Activated T-cell treated with anti-CD3 and anti-CD28 coated beads, Interleukin-2, amount 50 U/mL, for 72 hours (primary cell): ENCODE results near the gene UGT3A2. TPM values are rescaled to one million over a fixed set of nuclear protein-coding genes. Genes with fewer than 3 reads are reported as not detected.
A peak's percentile ranks its signal among the peaks of the same experiment; 100 is the strongest.

Source experiments
- ATAC-seq, 2 donors: fragments of 150-1000 bp; cut with Tn5 transposase; replicated peaks in 1 of 2; 2 replicates each; pipeline ENCODE4 v1.10.0; 2021; ENCODE audit warnings: moderate library complexity in 2 of 2, mild to moderate bottlenecking in 1 of 2
- DNase-seq, 2 donors: peaks; one replicate each; pipeline ENCODE4 v3.0.0; 2021 to 2022; ENCODE audit warnings: mixed read lengths in 1 of 2
- H3K27ac Mint-ChIP-seq: one replicate; pipeline ENCODE4 v1.8.0; 2022; ENCODE audit warnings: mild to moderate bottlenecking, moderate library complexity, mixed read lengths
- H3K27me3 Mint-ChIP-seq: one replicate; pipeline ENCODE4 v1.8.0; 2022; ENCODE audit warnings: low read depth, mixed read lengths
- H3K36me3 Mint-ChIP-seq, 2 donors: one replicate each; pipeline ENCODE4 v1.8.0; 2022; ENCODE audit warnings: mixed read lengths in 2 of 2, mild to moderate bottlenecking in 1 of 2; ENCODE audit not compliant: insufficient read depth in 2 of 2
- H3K4me1 Mint-ChIP-seq: one replicate; pipeline ENCODE4 v1.8.0; 2022; ENCODE audit warnings: low read depth, mixed read lengths
- H3K4me3 Mint-ChIP-seq, 2 donors: one replicate each; pipeline ENCODE4 v1.8.0; 2022; ENCODE audit warnings: mild to moderate bottlenecking in 2 of 2, mixed read lengths in 2 of 2, moderate library complexity in 2 of 2
- H3K9me3 Mint-ChIP-seq, 2 donors: one replicate each; pipeline ENCODE4 v1.8.0; 2022; ENCODE audit warnings: mixed read lengths in 2 of 2
- total RNA-seq, 2 donors: library from RNA; stranded (reverse); gene quantifications; one replicate each; pipeline ENCODE4 v1.2.3, GENCODE V29; 2022

The UGT3A2 gene, protein sequence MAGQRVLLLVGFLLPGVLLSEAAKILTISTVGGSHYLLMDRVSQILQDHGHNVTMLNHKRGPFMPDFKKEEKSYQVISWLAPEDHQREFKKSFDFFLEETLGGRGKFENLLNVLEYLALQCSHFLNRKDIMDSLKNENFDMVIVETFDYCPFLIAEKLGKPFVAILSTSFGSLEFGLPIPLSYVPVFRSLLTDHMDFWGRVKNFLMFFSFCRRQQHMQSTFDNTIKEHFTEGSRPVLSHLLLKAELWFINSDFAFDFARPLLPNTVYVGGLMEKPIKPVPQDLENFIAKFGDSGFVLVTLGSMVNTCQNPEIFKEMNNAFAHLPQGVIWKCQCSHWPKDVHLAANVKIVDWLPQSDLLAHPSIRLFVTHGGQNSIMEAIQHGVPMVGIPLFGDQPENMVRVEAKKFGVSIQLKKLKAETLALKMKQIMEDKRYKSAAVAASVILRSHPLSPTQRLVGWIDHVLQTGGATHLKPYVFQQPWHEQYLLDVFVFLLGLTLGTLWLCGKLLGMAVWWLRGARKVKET
- not detected for total RNA-seq

- Mint-ChIP-seq H3K4me1 (peaks cover 15% of the 10 kb centered on the region), H3K9me3 (no peaks in the 10 kb centered on the region), H3K27ac (no peak within 1 kb of the TSS), H3K4me3 (peak within 1 kb of the TSS; percentile 59 to 69), H3K36me3 (no peaks in the 10 kb centered on the region), H3K27me3 (peaks cover 41% of the 10 kb centered on the region)
- DNase-seq (peak in 1 of 2 donors; percentile 4), ATAC-seq (peak; percentile 41 to 58)
These were observed at the start of gene UGT3A2 for GRCh38 chr5:36066540-36067210. Gene UGT3A2, minus strand, starts transcription at chr5:36066882. Its CDS starts 93 bp downstream, at chr5:36066789.

DNA sequence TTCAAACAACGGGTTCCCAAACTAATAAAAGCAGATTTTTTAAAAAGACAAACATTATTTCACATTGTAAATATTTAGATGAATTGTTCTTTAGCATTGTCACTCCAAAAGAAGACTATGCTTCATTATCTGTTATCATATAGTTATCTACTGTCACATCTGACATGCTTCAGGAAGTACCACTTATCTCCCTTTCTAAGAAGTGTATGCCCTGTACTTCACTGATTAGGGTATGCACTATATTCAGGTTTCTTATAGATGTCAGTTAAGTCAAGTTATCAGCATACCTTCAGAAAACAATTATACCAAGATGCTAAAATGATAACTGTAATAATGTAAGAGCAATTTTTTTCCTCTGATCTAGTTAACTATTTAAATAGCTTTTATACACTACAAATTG is 44.6 kb upstream of the UGT3A2 start:
- no peaks in the 10 kb centered on the region for H3K9me3 Mint-ChIP-seq
- H3K36me3 Mint-ChIP-seq = peaks cover 0 to 10% of the 10 kb centered on the region in 2 donors
- H3K4me1 Mint-ChIP-seq = no peaks in the 10 kb centered on the region
- ATAC-seq = no peak
- no peak overlapping the region for H3K4me3 Mint-ChIP-seq
- H3K27ac Mint-ChIP-seq = no peak overlapping the region
- DNase-seq = no peak
- no peaks in the 10 kb centered on the region for H3K27me3 Mint-ChIP-seq

DNA sequence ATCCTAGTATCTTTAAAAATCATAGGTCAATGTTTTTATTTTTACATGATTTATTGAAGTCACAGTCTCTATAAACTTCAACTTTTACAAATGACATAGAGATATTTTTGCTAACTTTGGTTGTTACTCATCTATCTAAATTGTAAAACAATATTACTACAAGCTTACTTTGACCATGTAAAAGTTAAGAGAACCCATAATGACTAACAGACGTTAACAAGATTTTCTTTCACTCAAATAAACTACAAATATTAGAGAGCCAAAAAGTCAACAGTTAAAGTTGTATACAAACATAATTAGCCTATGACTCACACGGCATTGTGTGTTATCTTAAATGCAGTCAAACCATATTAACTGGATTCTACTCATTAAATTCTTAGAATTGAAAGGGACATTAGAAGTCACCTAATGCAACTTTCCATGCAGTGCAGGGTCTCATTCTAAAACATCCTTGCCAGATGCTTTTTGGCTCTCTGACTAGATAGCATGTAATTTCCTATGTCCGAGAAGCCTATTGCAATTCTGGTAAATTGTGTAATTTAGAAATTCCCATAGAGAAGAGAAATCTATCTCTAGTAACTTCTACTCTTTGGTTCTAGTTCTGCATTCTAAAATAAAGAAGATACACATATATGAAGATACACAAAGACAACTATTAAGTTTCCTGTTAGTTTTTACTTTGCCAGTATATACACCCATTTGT is 42.2 kb upstream of the UGT3A2 start:
- ATAC-seq = no peak
- H3K27ac Mint-ChIP-seq = no peak overlapping the region
- H3K27me3 Mint-ChIP-seq = no peaks in the 10 kb centered on the region
- no peaks in the 10 kb centered on the region for H3K4me1 Mint-ChIP-seq
- H3K4me3 Mint-ChIP-seq = no peak overlapping the region
- DNase-seq = no peak
- H3K9me3 Mint-ChIP-seq = no peaks in the 10 kb centered on the region
- H3K36me3 Mint-ChIP-seq = peaks cover under 1 to 10% of the 10 kb centered on the region in 2 donors

DNA sequence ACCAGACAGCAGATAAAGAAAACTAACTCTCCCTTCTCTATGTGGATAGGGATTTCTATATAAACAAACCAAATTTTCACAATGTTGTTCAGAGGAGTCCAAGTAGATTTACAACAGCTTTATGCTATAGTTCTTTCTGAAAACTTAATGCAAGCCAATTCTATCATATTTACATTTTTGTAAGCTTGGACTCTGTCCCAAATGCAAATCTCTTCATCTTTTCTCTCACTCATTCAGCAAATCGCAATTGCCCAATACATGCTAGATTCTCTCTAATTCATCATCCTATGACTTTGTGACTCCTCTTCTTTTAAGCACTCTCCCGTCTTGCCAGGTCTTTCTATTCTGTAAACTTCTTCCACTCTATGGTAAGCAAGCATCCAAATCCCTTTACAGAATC is 39.1 kb upstream of the UGT3A2 start:
- H3K36me3 Mint-ChIP-seq = peaks cover 2 to 11% of the 10 kb centered on the region in 2 donors
- no peaks in the 10 kb centered on the region for H3K27me3 Mint-ChIP-seq
- H3K9me3 Mint-ChIP-seq = no peaks in the 10 kb centered on the region
- H3K4me1 Mint-ChIP-seq = no peaks in the 10 kb centered on the region
- DNase-seq = no peak
- no peak overlapping the region for H3K27ac Mint-ChIP-seq
- no peak overlapping the region for H3K4me3 Mint-ChIP-seq
- ATAC-seq = no peak

DNA sequence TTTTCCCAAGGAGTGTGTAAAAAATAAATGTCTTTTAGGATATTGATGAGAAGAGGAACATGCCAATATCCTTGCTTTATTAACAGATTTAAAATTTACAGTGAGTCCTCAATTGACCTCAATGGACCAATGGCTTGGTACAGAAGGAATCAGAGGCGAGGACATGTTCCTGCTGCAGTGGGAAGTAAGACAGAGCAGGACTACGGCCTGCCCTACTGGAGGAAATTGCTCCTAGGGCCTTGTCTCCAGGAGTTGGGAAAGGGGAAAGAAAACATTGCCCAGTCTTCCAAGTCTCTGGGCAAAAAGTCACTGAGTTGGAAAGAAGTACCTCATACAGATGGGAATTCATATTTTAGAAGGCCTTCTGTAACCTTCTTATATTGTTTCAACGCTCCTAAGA is 33.1 kb upstream of the UGT3A2 start:
- DNase-seq (no peak), ATAC-seq (no peak)
- H3K27ac Mint-ChIP-seq = no peak overlapping the region
- no peaks in the 10 kb centered on the region for H3K9me3 Mint-ChIP-seq
- H3K36me3 Mint-ChIP-seq = peaks cover 2% of the 10 kb centered on the region in 2 donors
- no peaks in the 10 kb centered on the region for H3K4me1 Mint-ChIP-seq
- no peaks in the 10 kb centered on the region for H3K27me3 Mint-ChIP-seq
- no peak overlapping the region for H3K4me3 Mint-ChIP-seq

DNA sequence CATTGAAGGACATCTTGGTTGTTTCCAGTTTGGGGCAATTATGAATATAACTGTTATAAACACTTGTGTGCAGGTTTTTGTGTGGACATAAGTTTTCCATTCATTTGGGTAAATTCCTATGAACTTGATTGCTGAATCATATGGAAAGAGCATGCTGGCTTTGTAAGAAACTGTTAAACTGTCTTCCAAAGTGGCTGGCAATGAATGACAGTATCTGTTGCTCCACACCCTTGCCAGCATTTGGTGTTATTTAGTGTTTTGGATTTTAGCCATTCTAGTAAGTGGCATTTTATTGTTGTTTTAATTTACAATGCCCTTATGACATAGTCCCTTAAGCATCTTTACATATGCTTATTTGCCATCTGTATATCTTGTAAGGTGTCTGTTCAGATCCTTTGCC is 29.8 kb upstream of the UGT3A2 start:
- no peak overlapping the region for H3K27ac Mint-ChIP-seq
- no peaks in the 10 kb centered on the region for H3K36me3 Mint-ChIP-seq
- no peaks in the 10 kb centered on the region for H3K27me3 Mint-ChIP-seq
- H3K9me3 Mint-ChIP-seq = peaks cover 3 to 5% of the 10 kb centered on the region in 2 donors
- H3K4me1 Mint-ChIP-seq = no peaks in the 10 kb centered on the region
- no peak overlapping the region for H3K4me3 Mint-ChIP-seq
- no peak for DNase-seq
- ATAC-seq = no peak

- Mint-ChIP-seq H3K27ac (no peak overlapping the region), H3K4me3 (no peak overlapping the region), H3K9me3 (peaks cover 4 to 5% of the 10 kb centered on the region in 2 donors), H3K36me3 (no peaks in the 10 kb centered on the region), H3K27me3 (peaks cover 6% of the 10 kb centered on the region), H3K4me1 (no peaks in the 10 kb centered on the region)
- ATAC-seq (peak; percentile 36 to 44), DNase-seq (peak; percentile 9 to 13)
These were observed 23.3 kb upstream of the UGT3A2 start for GRCh38 chr5:36089989-36090388.

GRCh38 chr5:36079200-36079781 is 12.6 kb upstream of the UGT3A2 start:
- peak; percentile 14 to 33 for DNase-seq
- H3K4me1 Mint-ChIP-seq = no peaks in the 10 kb centered on the region
- H3K9me3 Mint-ChIP-seq = peaks cover 0 to 1% of the 10 kb centered on the region in 2 donors
- peaks cover 0 to 2% of the 10 kb centered on the region in 2 donors for H3K36me3 Mint-ChIP-seq
- peaks cover 15% of the 10 kb centered on the region for H3K27me3 Mint-ChIP-seq
- no peak overlapping the region for H3K4me3 Mint-ChIP-seq
- no peak overlapping the region for H3K27ac Mint-ChIP-seq
- peak; percentile 83 to 87 for ATAC-seq

- H3K27me3 Mint-ChIP-seq = peaks cover 12% of the 10 kb centered on the region
- DNase-seq = no peak
- no peaks in the 10 kb centered on the region for H3K4me1 Mint-ChIP-seq
- no peak overlapping the region for H3K27ac Mint-ChIP-seq
- no peak for ATAC-seq
- no peaks in the 10 kb centered on the region for H3K9me3 Mint-ChIP-seq
- H3K36me3 Mint-ChIP-seq = no peaks in the 10 kb centered on the region
- no peak overlapping the region for H3K4me3 Mint-ChIP-seq
These were observed 11.7 kb upstream of the UGT3A2 start for GRCh38 chr5:36078430-36078829.

- no peak overlapping the region for H3K4me3 Mint-ChIP-seq
- DNase-seq = peak; percentile 10 to 27
- no peaks in the 10 kb centered on the region for H3K9me3 Mint-ChIP-seq
- no peaks in the 10 kb centered on the region for H3K36me3 Mint-ChIP-seq
- no peak overlapping the region for H3K27ac Mint-ChIP-seq
- H3K27me3 Mint-ChIP-seq = peaks cover 12% of the 10 kb centered on the region
- ATAC-seq = peak; percentile 82 to 83
- peaks cover 7% of the 10 kb centered on the region for H3K4me1 Mint-ChIP-seq
These were observed 7.0 kb upstream of the UGT3A2 start for GRCh38 chr5:36073595-36074216.

GRCh38 chr5:36070687-36071571 is 4.2 kb upstream of the UGT3A2 start:
- ATAC-seq = peak; percentile 27 to 60

More at GRCh38 chr5:36070687-36071571, 4.2 kb upstream of the UGT3A2 start:
- Mint-ChIP-seq H3K36me3 (no peaks in the 10 kb centered on the region), H3K4me1 (peaks cover 15% of the 10 kb centered on the region), H3K4me3 (peak overlapping the region; percentile 58 to 63), H3K27ac (no peak overlapping the region), H3K9me3 (no peaks in the 10 kb centered on the region), H3K27me3 (peaks cover 33% of the 10 kb centered on the region)
- no peak for DNase-seq
